Measurements from ENCODE around the gene PCK1. TPM values are rescaled to one million over a fixed set of nuclear protein-coding genes. Genes with fewer than 3 reads are reported as not detected.

PCK1 gene
- polyA plus RNA-seq, 1 experiment, result not detected

- ChIA-PET CTCF (no interaction called here), POLR2A (no interaction called here)
- H3K27ac ChIP-seq (ENCODE audit: low read depth, low read length), result no peak overlapping the region
- H3K4me3 ChIP-seq (ENCODE audit: low read depth, low read length), result no peak overlapping the region
- DNase-seq (ENCODE audit: low read depth, low spot score), result no peak
- TF ChIP-seq CTCF (IDR thresholded peaks at IDR 0.05; ENCODE audit: low read depth, low read length), result no peak
- no peaks in the 10 kb centered on the region for H3K9me3 ChIP-seq (ENCODE audit: control insufficient read depth, insufficient read depth, low read length)
- peaks cover 4% of the 10 kb centered on the region for H3K27me3 ChIP-seq (ENCODE audit: control insufficient read depth, insufficient read depth, low read length)
These were observed 3.4 kb downstream of the PCK1 start for GRCh38 chr20:57564180-57564802.

GRCh38 chr20:57564951-57565642 lies 4.2 kb downstream of the PCK1 start:
- Histone ChIP-seq H3K27ac (ENCODE audit: low read depth, low read length) (no peak overlapping the region), H3K27me3 (ENCODE audit: control insufficient read depth, insufficient read depth, low read length) (peaks cover 4% of the 10 kb centered on the region), H3K4me3 (ENCODE audit: low read depth, low read length) (no peak overlapping the region), H3K9me3 (ENCODE audit: control insufficient read depth, insufficient read depth, low read length) (no peaks in the 10 kb centered on the region)
- TF ChIP-seq CTCF (IDR thresholded peaks at IDR 0.05; ENCODE audit: low read depth, low read length), result no peak
- CTCF ChIA-PET, result interaction anchor here (0.6 kb wide), 1 partner anchor 21 kb away, joined by 3 read pairs; no protein-coding TSS in a partner anchor
- POLR2A ChIA-PET, result no interaction called here
- no peak for DNase-seq (ENCODE audit: low read depth, low spot score)

- POLR2A ChIA-PET, result no interaction called here
- CTCF ChIA-PET, result no interaction called here
These were observed 5.5 kb downstream of the PCK1 start for GRCh38 chr20:57566399-57566798.

GRCh38 chr20:57566803-57567459 lies 6.0 kb downstream of the PCK1 start:
- POLR2A ChIA-PET, result no interaction called here
- CTCF ChIA-PET, result no interaction called here
- TF ChIP-seq CTCF (IDR thresholded peaks at IDR 0.05; ENCODE audit: low read depth, low read length), result no peak
- DNase-seq (ENCODE audit: low read depth, low spot score), result no peak
- Histone ChIP-seq H3K27ac (ENCODE audit: low read depth, low read length) (no peak overlapping the region), H3K9me3 (ENCODE audit: control insufficient read depth, insufficient read depth, low read length) (no peaks in the 10 kb centered on the region), H3K4me3 (ENCODE audit: low read depth, low read length) (no peak overlapping the region), H3K27me3 (ENCODE audit: control insufficient read depth, insufficient read depth, low read length) (no peaks in the 10 kb centered on the region)

More at GRCh38 chr20:57566399-57566798, 5.5 kb downstream of the PCK1 start:
- Histone ChIP-seq H3K27ac (ENCODE audit: low read depth, low read length) (no peak overlapping the region), H3K4me3 (ENCODE audit: low read depth, low read length) (no peak overlapping the region), H3K9me3 (ENCODE audit: control insufficient read depth, insufficient read depth, low read length) (no peaks in the 10 kb centered on the region), H3K27me3 (ENCODE audit: control insufficient read depth, insufficient read depth, low read length) (peaks cover 2% of the 10 kb centered on the region)
- no peak for DNase-seq (ENCODE audit: low read depth, low spot score)
- no peak for TF ChIP-seq CTCF (IDR thresholded peaks at IDR 0.05; ENCODE audit: low read depth, low read length)
